HG03066 (cell line): Measurements from ENCODE around the gene ESPN.
"Not testable (repeated sequence)": the region's sequence is repeated elsewhere in the genome, so short reads cannot be mapped to it uniquely, and the experiment has no call there.

ENCODE experiments used
- ATAC-seq: cut with Tn5 transposase; IDR thresholded peaks from one replicate; pipeline ENCODE4 v1.9.1; 2021; ENCODE audit warnings: low read depth; ENCODE audit not compliant: unreplicated experiment

The ESPN gene

GRCh38 chr1:6447016-6447817 lies 22.6 kb downstream of the ESPN start:
- no peak for ATAC-seq

DNA sequence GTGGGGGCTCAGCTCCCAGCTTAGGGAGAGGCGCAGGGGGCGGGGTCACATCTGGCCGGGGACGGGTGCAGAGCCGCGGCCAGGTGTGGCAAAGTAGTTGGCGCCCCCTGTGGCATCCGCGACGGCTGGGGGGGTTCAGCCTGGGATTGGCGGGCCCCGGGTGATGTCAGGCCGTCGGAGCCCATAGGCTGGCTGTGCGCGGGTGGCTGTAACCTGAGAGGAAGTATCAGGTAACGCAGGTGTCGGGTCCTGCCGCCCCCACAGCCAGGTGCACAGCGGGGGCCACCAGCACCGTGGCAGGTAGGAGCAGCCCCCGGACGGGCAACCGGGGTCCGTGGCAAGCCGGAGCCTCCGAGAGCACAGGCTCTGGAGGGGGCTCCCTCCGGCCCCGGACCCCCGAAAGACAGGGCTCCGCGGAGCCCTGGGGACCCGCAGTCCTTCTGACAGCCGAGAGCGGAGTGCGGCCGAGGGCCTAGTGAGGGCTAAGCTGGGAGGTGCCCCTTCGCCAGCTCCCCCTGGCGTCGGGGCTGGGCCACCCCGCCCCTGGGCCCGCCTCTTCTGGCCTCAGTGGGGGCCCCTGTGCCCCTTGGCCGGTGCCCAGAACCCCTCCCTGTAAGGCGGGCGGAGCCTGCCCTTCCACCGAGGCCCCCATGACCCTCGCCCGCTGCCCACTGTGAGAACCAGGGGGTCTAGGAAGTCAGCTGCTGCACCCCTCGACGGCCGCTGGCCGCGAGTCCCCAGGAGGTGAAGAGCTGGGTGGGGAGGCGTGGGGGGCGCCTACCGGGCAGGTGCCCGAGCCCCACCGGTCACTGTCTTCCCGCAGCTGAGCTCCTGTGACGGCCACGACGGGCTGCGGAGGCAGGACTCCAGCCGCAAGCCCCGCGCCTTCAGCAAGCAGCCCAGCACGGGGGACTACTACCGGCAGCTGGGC lies 23.5 kb downstream of the ESPN start:
- no peak for ATAC-seq

DNA sequence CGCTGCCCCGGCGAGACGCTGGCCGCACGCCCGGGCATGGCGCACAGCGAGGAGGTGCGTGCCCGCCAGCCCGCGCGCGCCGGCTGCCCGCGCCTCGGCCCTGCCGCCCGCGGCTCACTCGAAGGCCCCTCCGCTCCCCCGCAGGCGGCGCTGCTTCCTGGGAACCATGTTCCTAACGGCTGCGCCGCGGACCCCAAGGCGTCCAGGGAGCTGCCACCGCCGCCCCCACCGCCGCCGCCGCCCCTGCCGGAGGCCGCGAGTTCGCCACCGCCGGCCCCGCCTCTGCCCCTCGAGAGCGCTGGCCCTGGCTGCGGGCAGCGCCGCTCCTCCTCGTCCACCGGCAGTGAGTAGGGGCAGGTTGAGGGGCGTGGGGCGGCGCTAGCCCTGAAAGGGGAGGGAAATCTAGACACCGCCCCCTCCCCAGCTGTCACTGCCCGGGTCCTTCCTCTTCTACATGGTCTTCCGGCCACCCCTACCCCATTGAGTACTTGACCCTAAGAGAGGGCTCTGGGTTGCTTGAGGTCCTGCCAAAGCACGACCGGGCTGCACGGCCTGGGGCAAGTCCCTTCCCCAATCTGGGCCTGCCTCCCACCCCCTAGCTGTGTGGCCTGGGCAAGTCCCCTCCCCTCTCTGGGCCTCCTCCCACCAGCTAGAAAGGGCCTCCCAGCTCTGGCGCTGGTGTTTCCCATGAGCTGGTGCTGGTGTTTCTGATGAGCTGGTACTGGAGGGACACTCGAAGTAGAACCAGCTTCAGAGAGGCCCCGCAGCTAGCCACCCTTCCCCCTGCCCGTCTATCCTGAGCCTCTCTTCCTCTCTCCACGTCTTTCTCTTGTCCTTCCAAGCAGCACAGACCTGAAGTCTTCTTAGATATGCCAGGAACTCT lies 24.4 kb downstream of the ESPN start:
- ATAC-seq, result no peak

DNA sequence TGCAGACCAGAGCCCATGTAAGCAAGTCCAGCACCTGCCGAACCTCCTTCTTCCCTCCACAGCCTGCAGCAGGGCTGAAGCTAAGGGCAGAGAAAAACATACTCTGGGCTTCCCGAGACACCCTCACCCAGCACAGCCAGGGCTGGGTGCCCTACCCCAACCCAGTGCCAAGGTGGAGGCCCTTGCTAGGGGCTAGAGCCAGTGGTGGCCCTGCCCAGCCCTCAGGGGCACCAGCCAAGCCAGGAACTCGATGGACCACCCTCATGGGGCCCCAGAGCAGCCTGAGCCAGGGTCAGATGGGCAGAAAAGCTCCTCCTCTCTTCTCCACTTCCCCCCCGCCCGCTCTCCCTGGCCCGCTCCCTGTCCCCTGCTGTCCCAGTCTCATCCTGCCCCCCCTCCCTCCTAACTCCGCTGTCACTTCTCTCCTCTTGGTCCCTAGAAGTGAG lies 25.5 kb downstream of the ESPN start:
- ATAC-seq, result no peak

- not testable (repeated sequence) for ATAC-seq
Measured at GRCh38 chr1:6450486-6450885, 25.9 kb downstream of the ESPN start.

- no peak for ATAC-seq
Measured at GRCh38 chr1:6450943-6451373, 26.4 kb downstream of the ESPN start.

GRCh38 chr1:6453895-6454855 lies 29.6 kb downstream of the ESPN start:
- not testable (repeated sequence) for ATAC-seq

DNA sequence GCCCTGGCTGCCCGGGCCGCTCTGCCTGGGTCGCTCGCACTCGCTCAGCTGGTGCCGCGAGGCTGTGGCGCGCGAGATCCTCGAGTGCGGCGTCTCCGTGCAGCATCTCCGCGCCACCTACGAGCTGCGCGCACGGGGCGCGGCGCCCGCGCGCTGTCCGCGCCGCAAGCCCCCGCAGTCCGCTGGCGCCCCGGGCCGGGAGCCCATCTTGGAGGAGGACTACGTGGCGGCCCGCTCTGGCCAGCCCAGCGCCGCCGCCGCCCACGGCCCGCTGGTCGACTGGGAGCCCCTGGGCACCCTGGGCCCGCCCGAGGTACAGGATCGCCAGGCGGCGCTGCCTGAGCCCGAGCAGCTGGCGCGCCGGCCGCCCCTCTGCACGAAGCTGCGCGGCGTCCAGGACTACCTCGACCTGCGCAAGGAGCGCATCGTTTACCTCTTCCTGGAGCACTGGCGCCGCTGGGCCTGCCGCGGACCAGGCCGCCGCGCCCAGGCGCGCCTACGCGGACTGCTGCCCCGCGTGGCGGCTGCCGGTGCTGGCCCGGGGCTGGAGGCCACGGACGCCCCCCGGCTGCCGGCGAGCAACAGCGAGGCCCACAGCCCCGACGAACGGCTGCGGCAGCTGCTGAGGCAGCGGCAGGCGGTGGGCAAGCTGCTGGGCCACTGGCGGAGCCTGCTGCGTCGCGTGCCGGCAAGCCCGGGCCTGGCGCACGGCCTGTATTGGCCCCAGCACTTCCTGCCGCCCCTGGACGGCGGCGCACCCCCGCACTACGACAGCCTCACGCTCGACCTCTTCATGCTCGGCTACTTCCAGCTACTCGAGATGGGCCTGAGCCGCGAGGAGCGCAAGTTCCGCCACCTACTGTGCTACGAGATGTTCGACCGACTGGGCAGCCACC lies 30.5 kb downstream of the ESPN start:
- ATAC-seq, result no peak

GRCh38 chr1:6455752-6456520 lies 31.4 kb downstream of the ESPN start:
- ATAC-seq, result not testable (repeated sequence)

DNA sequence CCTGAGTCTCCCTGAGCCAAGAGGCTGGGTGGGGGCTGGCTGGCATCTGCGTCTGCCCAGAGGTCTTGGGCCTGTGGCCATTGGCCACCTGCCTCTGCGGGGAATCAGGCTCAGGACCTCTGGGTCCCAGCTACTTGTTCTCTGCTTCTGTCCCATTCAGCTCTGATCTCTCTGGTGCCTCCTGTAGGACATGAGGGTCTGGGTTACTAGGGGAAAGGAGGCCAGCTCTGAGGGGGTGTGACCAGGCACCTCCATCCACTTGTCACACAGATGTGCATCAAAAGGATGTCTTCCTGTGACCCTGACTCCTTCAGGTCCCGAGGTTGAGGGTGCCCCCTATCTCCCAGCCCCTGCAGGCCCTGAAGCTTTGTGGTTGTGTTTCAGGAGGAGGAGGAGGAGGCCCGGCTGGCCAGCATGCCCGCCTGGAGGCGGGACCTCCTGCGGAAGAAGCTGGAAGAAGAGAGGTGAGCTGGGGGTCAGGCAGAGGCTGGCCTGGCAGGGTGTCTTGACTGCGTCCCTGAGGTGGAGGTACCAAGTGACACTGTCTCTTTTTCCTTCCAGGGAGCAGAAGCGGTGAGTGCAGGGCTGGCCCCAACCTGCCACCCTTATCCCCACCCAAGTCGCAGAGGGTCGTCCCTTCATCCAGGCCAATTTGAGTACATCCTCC lies 32.4 kb downstream of the ESPN start:
- ATAC-seq, result no peak

- ATAC-seq, result no peak
Measured at GRCh38 chr1:6459850-6460265, 35.3 kb downstream of the ESPN start.

GRCh38 chr1:6460301-6461050 lies 35.9 kb downstream of the ESPN start:
- no peak for ATAC-seq

DNA sequence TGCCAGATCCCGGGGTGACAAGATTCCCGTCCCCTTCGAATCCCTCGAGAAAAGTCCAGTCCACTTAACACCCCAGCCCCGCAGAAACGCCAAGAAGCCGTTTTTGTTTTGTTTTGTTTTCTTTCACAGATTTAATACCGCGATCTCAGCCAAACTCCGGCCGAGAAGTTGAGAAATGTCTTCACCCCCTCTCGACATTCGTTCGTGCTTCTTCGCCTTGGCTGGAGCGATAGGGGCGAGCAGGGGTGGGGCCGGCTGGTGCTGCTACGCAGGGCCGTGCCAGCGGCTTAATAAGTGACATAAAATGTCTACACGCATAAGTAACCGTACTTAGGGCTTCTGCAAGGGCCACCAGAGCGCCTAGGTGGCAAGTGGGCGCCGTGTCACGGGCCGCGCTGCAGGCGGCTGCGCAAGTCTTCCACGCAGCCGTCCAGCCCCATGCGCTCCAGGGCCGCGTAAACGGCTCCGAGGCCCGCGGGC lies 36.5 kb downstream of the ESPN start:
- ATAC-seq, result no peak

DNA sequence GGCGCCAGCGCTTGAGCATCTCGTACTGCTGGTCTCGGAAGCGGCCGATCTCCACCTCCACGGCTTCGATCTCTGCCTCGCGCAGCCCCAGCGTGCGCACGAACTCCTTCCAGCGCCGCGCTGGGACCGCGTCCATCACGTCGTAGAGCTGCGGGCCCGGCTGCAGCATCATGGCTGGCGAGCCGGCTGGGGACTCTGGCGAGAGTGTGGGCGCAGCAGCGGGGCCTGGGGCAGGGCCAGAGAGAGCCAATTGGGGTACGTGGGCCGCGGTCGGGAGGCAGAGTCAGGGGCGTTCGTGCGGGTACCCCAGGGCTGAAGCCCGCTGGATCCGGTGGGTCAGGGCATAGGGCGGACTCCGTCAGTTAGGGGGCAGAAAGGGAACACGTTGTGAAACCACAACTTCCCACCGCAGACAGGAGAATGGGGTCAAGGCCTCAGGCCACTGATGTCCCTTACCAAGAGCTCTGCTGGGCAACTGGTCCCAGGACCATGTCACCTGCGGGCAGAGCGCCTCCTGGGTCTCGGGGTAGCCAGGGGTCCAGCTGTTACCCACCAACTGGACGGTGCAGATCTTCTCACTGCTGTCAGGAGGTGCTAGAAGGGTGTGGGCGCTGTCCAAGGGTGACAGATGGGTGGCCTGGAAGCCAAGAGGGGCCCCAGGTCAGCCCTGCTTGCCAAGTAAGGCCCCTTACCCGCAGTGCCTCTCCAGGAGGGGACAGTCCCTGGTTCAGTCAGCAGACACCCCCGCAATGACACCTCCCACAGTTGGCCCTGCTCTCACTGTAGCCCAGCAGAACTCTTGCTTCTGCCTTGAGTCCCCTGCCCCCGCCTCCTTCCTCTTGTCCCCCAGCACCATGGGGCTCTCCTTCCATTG lies 37.2 kb downstream of the ESPN start:
- ATAC-seq, result no peak

DNA sequence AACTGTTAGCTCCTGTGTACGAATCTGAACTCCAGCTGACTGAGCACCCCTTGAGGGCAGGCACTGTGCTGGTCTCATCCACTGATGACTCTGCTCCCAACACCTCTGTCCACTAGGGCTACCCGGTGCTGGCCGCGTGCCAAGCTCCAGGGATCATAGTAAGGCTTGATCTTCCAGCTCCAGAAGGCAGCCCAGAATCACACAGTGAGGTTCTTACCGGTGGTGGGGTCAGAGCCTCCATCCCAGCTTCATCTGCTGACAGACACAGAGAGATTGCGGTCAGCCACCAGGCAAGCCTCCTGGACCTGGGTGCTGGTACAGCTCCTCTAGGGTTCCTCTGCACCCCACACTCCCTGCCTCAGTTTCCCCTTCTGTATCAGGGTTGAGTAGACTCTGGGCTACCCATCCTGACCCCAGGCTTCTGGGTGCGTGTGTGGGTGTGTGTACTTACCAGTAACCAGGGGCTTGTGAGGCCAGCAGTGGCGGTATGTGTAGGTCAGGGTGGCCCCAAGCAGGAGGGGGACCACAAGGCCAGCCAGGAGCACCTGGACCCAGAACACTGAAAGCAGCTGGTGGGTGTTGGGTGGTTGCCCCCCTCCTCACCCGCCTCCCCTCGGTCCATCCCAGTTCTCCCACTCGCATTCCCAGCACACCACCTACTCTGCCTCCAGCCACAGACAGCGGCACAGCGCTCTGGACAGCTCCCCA lies 38.0 kb downstream of the ESPN start:
- ATAC-seq, result no peak
